Panc1 (cell line): ENCODE measurements around the gene SLC37A1. TPM values are rescaled to one million over a fixed set of nuclear protein-coding genes. Genes with fewer than 3 reads are reported as not detected.

ENCODE experiments used
- ATAC-seq: fragments of 200-7000 bp; cut with Tn5 transposase; 2 replicates; pipeline ENCODE4 v1.9.1; 2020; ENCODE audit warnings: mild to moderate bottlenecking, moderate library complexity
- BruUV-seq: library from RNA; stranded (reverse); fragments of 400-500 nt; replicated peaks from 2 replicates; lab custom pipeline; 2021; lab: Mats Ljungman, UMichigan
- CTCF ChIA-PET: fragments of 300-600 bp; sonication (Branson Sonifier 250); formaldehyde crosslinking; loops from one replicate; lab custom pipeline; 2022; ENCODE audit warnings: antibody characterized with exemption; lab: Charles Lee
- POLR2A ChIA-PET: fragments of 300-600 bp; sonication (Branson Sonifier 250); formaldehyde crosslinking; loops from one replicate; lab custom pipeline; 2022; ENCODE audit warnings: antibody characterized with exemption; lab: Charles Lee
- DNase-seq: peaks from one replicate; pipeline ENCODE4 v3.0.0-alpha.2; 2010; ENCODE audit warnings: low read depth, low spot score
- H3K27ac ChIP-seq: 2 replicates; pipeline ENCODE4 v1.5.1; 2011; ENCODE audit warnings: mild to moderate bottlenecking, low read length, inconsistent platforms
- H3K27me3 ChIP-seq: fragments of 200-500 bp; sonication (Bioruptor generic); 2 replicates; pipeline ENCODE4 v1.6.0; 2014; ENCODE audit warnings: low read length, inconsistent platforms; ENCODE audit not compliant: control insufficient read depth, insufficient read depth
- H3K36me3 ChIP-seq: fragments of 200-500 bp; sonication (Bioruptor generic); 2 replicates; pipeline ENCODE4 v1.5.1; 2014; ENCODE audit warnings: inconsistent platforms, mild to moderate bottlenecking, low read length, moderate library complexity; ENCODE audit not compliant: control insufficient read depth, insufficient read depth
- H3K4me1 ChIP-seq: 2 replicates; pipeline ENCODE4 v1.5.1; 2011; ENCODE audit warnings: inconsistent platforms, mild to moderate bottlenecking, low read length, moderate library complexity; ENCODE audit not compliant: control insufficient read depth, insufficient read depth
- H3K4me3 ChIP-seq, 2 experiments: 2 replicates each; pipeline ENCODE4 v1.5.1; 2011 to 2012; ENCODE audit warnings: low read depth in 2 of 2, low read length in 2 of 2, mild to moderate bottlenecking in 2 of 2, inconsistent platforms in 1 of 2, moderate library complexity in 1 of 2
- H3K9me3 ChIP-seq: fragments of 200-500 bp; sonication (Bioruptor generic); 2 replicates; pipeline ENCODE4 v1.5.1; 2014; ENCODE audit warnings: low read depth, mild to moderate bottlenecking, inconsistent platforms, low read length, moderate library complexity; ENCODE audit not compliant: control insufficient read depth, insufficient read depth
- CTCF ChIP-seq: fragments of 450-650 bp; IDR thresholded peaks from 2 replicates; pipeline ENCODE4 v1.5.1; 2017; ENCODE audit warnings: mild to moderate bottlenecking
- POLR2AphosphoS5 ChIP-seq: IDR thresholded peaks from 2 replicates; pipeline ENCODE4 v1.6.1; 2012; ENCODE audit warnings: mild to moderate bottlenecking, low read depth, low read length, moderate library complexity
- SIN3A ChIP-seq: IDR thresholded peaks from 2 replicates; pipeline ENCODE4 v1.6.1; 2012; ENCODE audit warnings: low read depth, mild to moderate bottlenecking, low read length, moderate library complexity, borderline replicate concordance; ENCODE audit not compliant: insufficient read depth
- TCF7L2 ChIP-seq: IDR thresholded peaks from 2 replicates; pipeline ENCODE4 v1.6.1; 2011; ENCODE audit warnings: mild to moderate bottlenecking, low read depth, low read length, inconsistent platforms
- in situ Hi-C: cut with HindIII; loops from 2 replicates; pipeline ENCODE4 v1.10.0; 2016; ENCODE audit warnings: low sequenced_read_pairs, low pct_unique_long_range_greater_than_20kb
- intact Hi-C: fragments of 100-400 bp; cut with micrococcal nuclease; formaldehyde crosslinking; loops from one replicate; pipeline ENCODE4 v1.10.0; 2022; ENCODE audit not compliant: unreplicated experiment
- total RNA-seq: library from RNA; stranded (reverse); gene quantifications from one replicate; pipeline ENCODE4 v1.2.1, GENCODE V29; 2021; ENCODE audit not compliant: unreplicated experiment
- TF ChIP-seq, protein P1 (sequence below), 2 experiments: IDR thresholded peaks; 2 replicates each; pipeline ENCODE4 v1.6.1; 2011 to 2012; ENCODE audit warnings: low read depth in 2 of 2, control low read depth in 1 of 2, low read length in 1 of 2, mild to moderate bottlenecking in 1 of 2, moderate library complexity in 1 of 2; ENCODE audit not compliant: insufficient read depth in 1 of 2

Gene SLC37A1
- total RNA-seq, 1 experiment from 2014 or later, result 7.7 TPM

DNA sequence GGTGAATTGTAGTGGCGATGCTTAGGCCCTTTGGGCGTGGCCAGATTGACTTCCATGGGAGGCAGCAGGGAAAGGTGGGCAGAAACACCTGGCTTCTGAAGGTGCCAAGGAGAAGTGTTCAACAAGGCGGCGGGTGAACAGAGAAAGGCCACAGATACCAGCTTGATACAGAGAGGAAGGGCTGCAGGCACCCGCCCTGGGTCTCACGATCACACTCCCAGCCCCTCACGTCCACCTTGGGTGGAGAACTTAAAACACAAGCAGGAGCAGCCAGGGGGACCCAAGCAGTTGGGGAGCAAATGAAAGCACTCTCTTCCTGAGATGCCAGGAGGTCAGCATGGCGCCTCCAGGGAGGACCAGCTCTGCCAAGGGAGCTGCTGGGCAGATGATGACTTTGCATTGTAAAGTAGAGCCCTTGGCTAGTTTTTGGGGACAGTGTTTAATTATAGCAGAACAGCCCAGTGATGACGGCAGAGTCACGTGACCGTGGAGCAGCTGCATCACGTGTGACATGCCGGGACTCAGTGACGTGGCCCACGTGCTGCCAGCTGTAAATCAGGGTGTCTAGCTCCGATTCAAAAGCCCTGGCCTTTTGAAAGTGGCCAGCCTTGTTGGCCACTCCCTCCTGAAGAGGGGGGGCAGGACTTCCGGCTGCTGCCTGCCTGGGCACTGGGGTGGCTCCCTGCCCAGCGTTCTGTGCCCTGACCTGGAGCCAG is 19.0 kb downstream of the SLC37A1 start:
- CTCF ChIA-PET, result no interaction called here
- ATAC-seq, result no peak
- TF ChIP-seq SIN3A (no peak), POLR2AphosphoS5 (no peak), TCF7L2 (no peak), CTCF (no peak)
- TF ChIP-seq, protein P1, sequence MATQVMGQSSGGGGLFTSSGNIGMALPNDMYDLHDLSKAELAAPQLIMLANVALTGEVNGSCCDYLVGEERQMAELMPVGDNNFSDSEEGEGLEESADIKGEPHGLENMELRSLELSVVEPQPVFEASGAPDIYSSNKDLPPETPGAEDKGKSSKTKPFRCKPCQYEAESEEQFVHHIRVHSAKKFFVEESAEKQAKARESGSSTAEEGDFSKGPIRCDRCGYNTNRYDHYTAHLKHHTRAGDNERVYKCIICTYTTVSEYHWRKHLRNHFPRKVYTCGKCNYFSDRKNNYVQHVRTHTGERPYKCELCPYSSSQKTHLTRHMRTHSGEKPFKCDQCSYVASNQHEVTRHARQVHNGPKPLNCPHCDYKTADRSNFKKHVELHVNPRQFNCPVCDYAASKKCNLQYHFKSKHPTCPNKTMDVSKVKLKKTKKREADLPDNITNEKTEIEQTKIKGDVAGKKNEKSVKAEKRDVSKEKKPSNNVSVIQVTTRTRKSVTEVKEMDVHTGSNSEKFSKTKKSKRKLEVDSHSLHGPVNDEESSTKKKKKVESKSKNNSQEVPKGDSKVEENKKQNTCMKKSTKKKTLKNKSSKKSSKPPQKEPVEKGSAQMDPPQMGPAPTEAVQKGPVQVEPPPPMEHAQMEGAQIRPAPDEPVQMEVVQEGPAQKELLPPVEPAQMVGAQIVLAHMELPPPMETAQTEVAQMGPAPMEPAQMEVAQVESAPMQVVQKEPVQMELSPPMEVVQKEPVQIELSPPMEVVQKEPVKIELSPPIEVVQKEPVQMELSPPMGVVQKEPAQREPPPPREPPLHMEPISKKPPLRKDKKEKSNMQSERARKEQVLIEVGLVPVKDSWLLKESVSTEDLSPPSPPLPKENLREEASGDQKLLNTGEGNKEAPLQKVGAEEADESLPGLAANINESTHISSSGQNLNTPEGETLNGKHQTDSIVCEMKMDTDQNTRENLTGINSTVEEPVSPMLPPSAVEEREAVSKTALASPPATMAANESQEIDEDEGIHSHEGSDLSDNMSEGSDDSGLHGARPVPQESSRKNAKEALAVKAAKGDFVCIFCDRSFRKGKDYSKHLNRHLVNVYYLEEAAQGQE (IDR thresholded peaks at IDR 0.05; ENCODE audit: insufficient read depth in 1 of 2, low read depth in 2 of 2, low read length in 1 of 2), result no peak
- intact Hi-C loops (no loop called here), in situ Hi-C loops (no loop called here)
- POLR2A ChIA-PET, result no interaction called here
- no peaks in the 10 kb centered on the region for H3K36me3 ChIP-seq
- no peak overlapping the region for H3K4me3 ChIP-seq
- H3K27me3 ChIP-seq, result no peaks in the 10 kb centered on the region
- BruUV-seq, result no TSS peak
- no peak overlapping the region for H3K27ac ChIP-seq
- no peaks in the 10 kb centered on the region for H3K9me3 ChIP-seq
- no peaks in the 10 kb centered on the region for H3K4me1 ChIP-seq
- DNase-seq, result no peak

- ChIA-PET POLR2A (no interaction called here), CTCF (no interaction called here)
- no peaks in the 10 kb centered on the region for H3K4me1 ChIP-seq
- ATAC-seq, result no peak
- H3K36me3 ChIP-seq, result no peaks in the 10 kb centered on the region
- in situ Hi-C loops (no loop called here), intact Hi-C loops (no loop called here)
- DNase-seq, result no peak
- no peak overlapping the region for H3K4me3 ChIP-seq
- no peaks in the 10 kb centered on the region for H3K9me3 ChIP-seq
- no peak for TF ChIP-seq TCF7L2
- no peak for TF ChIP-seq POLR2AphosphoS5
- TF ChIP-seq, protein P1 (IDR thresholded peaks at IDR 0.05; ENCODE audit: insufficient read depth in 1 of 2, low read depth in 2 of 2, low read length in 1 of 2), result no peak
- TF ChIP-seq CTCF, result no peak
- no peak for TF ChIP-seq SIN3A
- BruUV-seq, result no TSS peak
- H3K27me3 ChIP-seq, result no peaks in the 10 kb centered on the region
- no peak overlapping the region for H3K27ac ChIP-seq
These were observed 19.8 kb downstream of the SLC37A1 start for GRCh38 chr21:42533306-42533962.
